ENCODE results near the gene ACVR1B. TPM values are rescaled to one million over a fixed set of nuclear protein-coding genes. Genes with fewer than 3 reads are reported as not detected.

ACVR1B gene
- total RNA-seq, 2 experiments from 2014 or later = 8.7 to 9.1 TPM

- H3K9me3 Mint-ChIP-seq = no peaks in the 10 kb centered on the region
- no peaks in the 10 kb centered on the region for H3K27me3 Mint-ChIP-seq (ENCODE audit: low read depth)
- intact Hi-C loops (cut with micrococcal nuclease) = no loop called here
- no peak overlapping the region for H3K4me3 Mint-ChIP-seq
- no peak overlapping the region for H3K27ac Mint-ChIP-seq
- DNase-seq = no peak
- H3K4me1 Mint-ChIP-seq (ENCODE audit: low read depth) = peaks cover 4% of the 10 kb centered on the region
- CTCF ChIA-PET = interaction anchor here (0.6 to 1.6 kb wide), 4 partner anchors 12 to 385 kb away, joined by 3 to 4 read pairs (median 3); no protein-coding TSS in a partner anchor
- H3K36me3 Mint-ChIP-seq (ENCODE audit: low read depth) = no peaks in the 10 kb centered on the region
Observed at GRCh38 chr12:51938726-51939125, 12.8 kb upstream of the ACVR1B start.

- Mint-ChIP-seq H3K9me3 (peaks cover 14% of the 10 kb centered on the region), H3K27ac (no peak overlapping the region), H3K27me3 (ENCODE audit: low read depth) (no peaks in the 10 kb centered on the region), H3K36me3 (ENCODE audit: low read depth) (peaks cover 7% of the 10 kb centered on the region), H3K4me3 (no peak overlapping the region), H3K4me1 (ENCODE audit: low read depth) (peaks cover 4% of the 10 kb centered on the region)
- intact Hi-C loops (cut with micrococcal nuclease) = no loop called here
- DNase-seq = no peak
- CTCF ChIA-PET = no interaction called here
Observed at GRCh38 chr12:51941011-51941581, 10.4 kb upstream of the ACVR1B start.

- Mint-ChIP-seq H3K27ac (no peak overlapping the region), H3K36me3 (ENCODE audit: low read depth) (peaks cover 7% of the 10 kb centered on the region), H3K4me3 (no peak overlapping the region), H3K9me3 (peaks cover 14% of the 10 kb centered on the region), H3K4me1 (ENCODE audit: low read depth) (peaks cover 4% of the 10 kb centered on the region), H3K27me3 (ENCODE audit: low read depth) (no peaks in the 10 kb centered on the region)
- no peak for DNase-seq
- CTCF ChIA-PET = no interaction called here
- intact Hi-C loops (cut with micrococcal nuclease) = no loop called here
Observed at GRCh38 chr12:51941604-51942003, 9.9 kb upstream of the ACVR1B start.

DNA sequence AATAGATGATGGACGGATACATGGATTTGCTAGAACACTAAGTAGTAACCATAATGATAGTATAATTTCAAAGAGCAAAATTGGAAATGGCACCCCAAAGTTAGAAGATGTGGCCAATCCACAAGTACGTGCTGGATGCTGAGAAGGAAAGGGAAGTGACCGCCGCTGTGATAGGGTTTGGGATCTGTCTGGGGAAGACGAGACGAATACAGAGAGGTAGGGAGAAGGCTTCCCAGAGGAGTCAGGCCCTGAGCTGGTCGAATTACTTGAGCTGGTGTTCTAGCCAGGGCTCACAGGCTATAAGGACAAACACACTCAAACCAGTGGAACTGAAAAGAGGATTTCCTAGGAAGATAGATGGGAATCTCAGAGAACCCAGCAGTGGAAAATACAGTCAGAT, 9.4 kb upstream of the ACVR1B start:
- Mint-ChIP-seq H3K36me3 (ENCODE audit: low read depth) (peaks cover 7% of the 10 kb centered on the region), H3K4me3 (no peak overlapping the region), H3K4me1 (ENCODE audit: low read depth) (peaks cover 4% of the 10 kb centered on the region), H3K27ac (no peak overlapping the region), H3K27me3 (ENCODE audit: low read depth) (no peaks in the 10 kb centered on the region), H3K9me3 (peaks cover 14% of the 10 kb centered on the region)
- DNase-seq = no peak
- CTCF ChIA-PET = no interaction called here
- intact Hi-C loops (cut with micrococcal nuclease) = no loop called here

GRCh38 chr12:51942501-51943000, 8.9 kb upstream of the ACVR1B start:
- DNase-seq = no peak
- peaks cover 4% of the 10 kb centered on the region for H3K4me1 Mint-ChIP-seq (ENCODE audit: low read depth)
- no peaks in the 10 kb centered on the region for H3K27me3 Mint-ChIP-seq (ENCODE audit: low read depth)
- peaks cover 7% of the 10 kb centered on the region for H3K36me3 Mint-ChIP-seq (ENCODE audit: low read depth)
- H3K27ac Mint-ChIP-seq = no peak overlapping the region
- CTCF ChIA-PET = interaction anchor here (0.6 kb wide), 1 partner anchor 15 kb away, joined by 4 read pairs; no protein-coding TSS in a partner anchor
- intact Hi-C loops (cut with micrococcal nuclease) = no loop called here
- no peak overlapping the region for H3K4me3 Mint-ChIP-seq
- H3K9me3 Mint-ChIP-seq = peaks cover 14% of the 10 kb centered on the region

DNA sequence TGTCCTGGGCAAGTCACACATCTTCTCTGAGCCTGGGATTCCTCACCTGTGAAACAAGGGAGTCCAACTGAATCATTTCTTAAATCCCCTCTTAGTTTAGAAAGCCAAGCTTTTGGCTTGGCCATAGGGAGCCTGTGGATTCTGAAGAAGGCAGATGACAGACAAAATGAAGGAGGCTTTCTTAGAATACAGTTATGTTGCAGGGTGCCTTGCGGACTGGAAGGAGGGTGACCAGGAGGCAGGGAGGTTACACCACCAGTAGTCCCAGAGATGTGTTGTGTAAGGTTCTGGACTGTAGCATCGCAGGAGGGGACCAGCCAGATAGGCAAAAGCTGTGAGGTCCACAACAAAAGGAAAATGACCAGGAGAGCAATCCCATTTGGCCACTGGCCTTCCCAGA, 8.2 kb upstream of the ACVR1B start:
- CTCF ChIA-PET = interaction anchor here (0.6 kb wide), 1 partner anchor 176 kb away, joined by 4 read pairs; no protein-coding TSS in a partner anchor
- Mint-ChIP-seq H3K9me3 (peaks cover 14% of the 10 kb centered on the region), H3K27me3 (ENCODE audit: low read depth) (no peaks in the 10 kb centered on the region), H3K27ac (no peak overlapping the region), H3K4me1 (ENCODE audit: low read depth) (peaks cover 4% of the 10 kb centered on the region), H3K36me3 (ENCODE audit: low read depth) (peaks cover 7% of the 10 kb centered on the region), H3K4me3 (no peak overlapping the region)
- no peak for DNase-seq
- intact Hi-C loops (cut with micrococcal nuclease) = no loop called here

DNA sequence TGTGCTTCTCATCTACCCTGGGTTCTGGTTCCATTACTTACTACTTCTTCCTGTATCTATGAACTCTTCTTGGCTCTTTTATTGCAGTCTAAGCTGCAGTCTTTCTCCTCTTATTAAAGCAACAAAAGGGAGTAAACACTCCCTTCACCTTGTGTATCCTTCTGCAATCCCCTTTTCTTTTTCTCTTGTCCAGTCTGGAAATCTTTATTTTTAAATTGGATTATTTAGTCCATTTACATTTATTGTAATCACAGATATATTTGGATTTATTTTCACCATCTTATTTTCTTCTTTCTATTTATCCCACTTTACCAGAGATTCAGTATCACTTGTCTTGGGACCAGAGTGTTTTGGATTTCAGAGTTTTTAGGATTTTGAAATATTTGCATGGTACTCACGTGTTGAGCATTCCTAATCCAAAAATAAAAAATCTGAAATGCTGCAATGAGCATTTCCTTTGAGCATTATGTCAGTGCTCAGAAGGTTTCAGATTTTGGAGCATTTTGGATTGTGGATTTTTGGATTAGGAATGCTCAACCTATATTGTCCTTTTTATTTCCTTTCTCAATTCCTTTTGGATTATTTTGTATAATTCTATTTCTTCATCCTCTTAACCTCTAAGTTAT, 6.8 kb upstream of the ACVR1B start:
- no peak overlapping the region for H3K27ac Mint-ChIP-seq
- DNase-seq = no peak
- intact Hi-C loops (cut with micrococcal nuclease) = no loop called here
- CTCF ChIA-PET = no interaction called here
- no peaks in the 10 kb centered on the region for H3K27me3 Mint-ChIP-seq (ENCODE audit: low read depth)
- peaks cover 7% of the 10 kb centered on the region for H3K36me3 Mint-ChIP-seq (ENCODE audit: low read depth)
- peaks cover 14% of the 10 kb centered on the region for H3K9me3 Mint-ChIP-seq
- H3K4me3 Mint-ChIP-seq = no peak overlapping the region
- H3K4me1 Mint-ChIP-seq (ENCODE audit: low read depth) = peaks cover 4% of the 10 kb centered on the region

- H3K4me3 Mint-ChIP-seq = no peak overlapping the region
- no peak for DNase-seq
- H3K9me3 Mint-ChIP-seq = peaks cover 14% of the 10 kb centered on the region
- no peak overlapping the region for H3K27ac Mint-ChIP-seq
- intact Hi-C loops (cut with micrococcal nuclease) = no loop called here
- CTCF ChIA-PET = interaction anchor here (1.8 kb wide), 1 partner anchor 24 kb away, joined by 7 read pairs; no protein-coding TSS in a partner anchor
- peaks cover 4% of the 10 kb centered on the region for H3K27me3 Mint-ChIP-seq (ENCODE audit: low read depth)
- peaks cover 4% of the 10 kb centered on the region for H3K4me1 Mint-ChIP-seq (ENCODE audit: low read depth)
- peaks cover 7% of the 10 kb centered on the region for H3K36me3 Mint-ChIP-seq (ENCODE audit: low read depth)
Observed at GRCh38 chr12:51947246-51947996, 4.1 kb upstream of the ACVR1B start.

GRCh38 chr12:51948066-51948465, 3.4 kb upstream of the ACVR1B start:
- Mint-ChIP-seq H3K36me3 (ENCODE audit: low read depth) (peaks cover 7% of the 10 kb centered on the region), H3K4me1 (ENCODE audit: low read depth) (peaks cover 9% of the 10 kb centered on the region), H3K27me3 (ENCODE audit: low read depth) (peaks cover 4% of the 10 kb centered on the region), H3K4me3 (no peak overlapping the region), H3K27ac (no peak overlapping the region), H3K9me3 (peaks cover 14% of the 10 kb centered on the region)
- CTCF ChIA-PET = no interaction called here
- DNase-seq = no peak
- intact Hi-C loops (cut with micrococcal nuclease) = no loop called here

GRCh38 chr12:51949342-51950030, 2.0 kb upstream of the ACVR1B start:
- intact Hi-C loops (cut with micrococcal nuclease) = loop anchor here (2.0 kb wide), 1 partner anchor 75 kb away; no protein-coding TSS in a partner anchor
- Mint-ChIP-seq H3K27me3 (ENCODE audit: low read depth) (peaks cover 4% of the 10 kb centered on the region), H3K9me3 (peaks cover 8% of the 10 kb centered on the region), H3K27ac (no peak overlapping the region), H3K4me3 (no peak overlapping the region), H3K36me3 (ENCODE audit: low read depth) (peaks cover 6% of the 10 kb centered on the region), H3K4me1 (ENCODE audit: low read depth) (peaks cover 23% of the 10 kb centered on the region)
- no peak for DNase-seq
- CTCF ChIA-PET = interaction anchor here (0.7 to 2.5 kb wide), 11 partner anchors 14 to 208 kb away, joined by 3 to 7 read pairs (median 4); no protein-coding TSS in a partner anchor

GRCh38 chr12:51950682-51951198, 759 bp upstream of the ACVR1B start:
- H3K9me3 Mint-ChIP-seq = no peaks in the 10 kb centered on the region
- intact Hi-C loops (cut with micrococcal nuclease) = loop anchor here (1.0 to 2.0 kb wide), 2 partner anchors 21 to 74 kb away; no protein-coding TSS in a partner anchor
- peak overlapping the region; percentile 93 for H3K4me3 Mint-ChIP-seq
- H3K27ac Mint-ChIP-seq = peak overlapping the region; percentile 54
- H3K36me3 Mint-ChIP-seq (ENCODE audit: low read depth) = no peaks in the 10 kb centered on the region
- peaks cover 36% of the 10 kb centered on the region for H3K4me1 Mint-ChIP-seq (ENCODE audit: low read depth)
- H3K27me3 Mint-ChIP-seq (ENCODE audit: low read depth) = peaks cover 4% of the 10 kb centered on the region
- DNase-seq = no peak
- CTCF ChIA-PET = interaction anchor here (0.7 to 2.5 kb wide), 10 partner anchors 13 to 74 kb away, joined by 3 to 7 read pairs (median 4); no protein-coding TSS in a partner anchor
